ENCODE data around the gene WDR31.

WDR31 gene

DNA sequence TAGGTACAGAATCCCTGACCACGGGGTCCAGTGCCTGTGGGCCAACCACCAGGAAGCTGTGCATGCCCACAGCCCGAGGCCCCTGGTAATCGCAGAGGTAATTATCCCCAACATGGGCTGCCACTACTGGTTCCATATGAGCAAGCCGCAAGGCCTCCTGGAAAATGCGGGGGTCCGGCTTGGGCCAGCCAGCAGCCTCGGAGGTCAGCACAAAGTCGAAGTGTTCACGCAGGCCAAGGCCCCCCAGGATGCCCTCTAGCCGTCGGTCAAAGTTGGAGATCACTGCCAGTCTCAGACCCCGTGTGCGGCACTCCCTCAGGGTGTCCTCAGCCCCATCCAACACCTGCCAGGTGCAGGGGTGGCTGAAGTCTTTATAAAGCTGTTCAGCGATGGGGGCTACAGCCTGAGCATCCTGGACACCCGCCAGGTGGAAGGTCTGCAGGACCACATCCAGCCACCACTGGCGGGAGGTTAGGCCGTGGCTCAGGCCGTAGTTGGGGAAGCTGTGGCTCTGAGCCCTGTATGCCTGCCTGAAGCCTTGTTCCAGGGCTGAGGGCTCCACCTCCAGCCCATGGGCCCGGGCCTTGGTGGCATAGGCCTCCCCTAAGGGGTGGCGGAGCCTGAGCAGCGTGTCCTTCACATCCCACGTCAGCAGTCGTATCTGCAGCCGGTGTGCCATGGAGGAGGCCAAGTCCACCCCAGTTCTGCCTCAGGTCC is 33.8 kb upstream of the WDR31 start:
- Histone ChIP-seq H3K4me3 (ENCODE audit: control insufficient read depth in 1 of 7, extremely low read depth in 1 of 7, insufficient read depth in 4 of 7, low read depth in 2 of 7, low read length in 6 of 7) (no peak overlapping the region), H3K36me3 (ENCODE audit: control insufficient read depth in 4 of 4, insufficient read depth in 4 of 4, low read length in 3 of 4) (peaks cover 3 to 44% (median 32%) of the 10 kb centered on the region in 4 experiments), H3K27ac (ENCODE audit: insufficient read depth in 1 of 2, low read depth in 1 of 2, low read length in 2 of 2, poor library complexity in 1 of 2, severe bottlenecking in 2 of 2) (no peak overlapping the region), H3K9me3 (ENCODE audit: control extremely low read depth in 1 of 5, control insufficient read depth in 4 of 5, insufficient read depth in 2 of 5, low read depth in 1 of 5, low read length in 4 of 5) (no peaks in the 10 kb centered on the region), H3K4me1 (ENCODE audit: control extremely low read depth in 1 of 4, control insufficient read depth in 4 of 4, insufficient read depth in 4 of 4, low read length in 3 of 4) (peaks cover 0 to 16% (median 9%) of the 10 kb centered on the region in 4 experiments), H3K27me3 (replicated peaks in 2 of 5; ENCODE audit: control insufficient read depth in 4 of 5, insufficient read depth in 5 of 5, low read length in 4 of 5) (no peaks in the 10 kb centered on the region)
- ChIA-PET CTCF (interaction anchor here (0.9 to 3.7 kb wide), 4 partner anchors 15 to 32 kb away, joined by 3 to 15 read pairs (median 4); partner anchors contain the start of genes ALAD and BSPRY), POLR2A (no interaction called here)
- DNase-seq, result no peak
- WGBS (ENCODE audit: insufficient coverage), result 94% methylated on average over 24 of the region's 24 CpGs

DNA sequence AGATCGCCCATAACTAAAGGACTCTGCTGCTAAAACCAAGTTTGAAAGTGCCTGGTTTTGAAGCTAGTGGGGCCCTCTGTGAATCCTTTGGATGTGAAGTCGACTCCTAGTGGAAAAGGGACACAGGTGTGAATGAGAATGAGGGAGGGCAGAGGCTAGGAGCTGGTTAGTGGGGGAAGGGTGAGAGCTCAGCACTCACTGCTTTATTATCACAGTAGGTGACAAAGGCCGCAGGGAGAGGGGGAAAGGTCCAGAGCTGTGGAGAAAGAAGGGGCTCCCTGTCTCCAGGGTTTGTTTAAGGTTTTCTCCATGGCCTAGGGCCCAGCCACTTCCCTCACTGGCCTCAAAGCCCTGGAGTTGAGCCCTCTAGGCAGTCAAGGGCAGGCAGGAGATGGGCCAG is 33.2 kb upstream of the WDR31 start:
- no peak overlapping the region for H3K27ac ChIP-seq (ENCODE audit: insufficient read depth in 1 of 2, low read depth in 1 of 2, low read length in 2 of 2, poor library complexity in 1 of 2, severe bottlenecking in 2 of 2)
- no peak for DNase-seq
- CTCF ChIA-PET, result interaction anchor here (0.9 to 3.7 kb wide), 5 partner anchors 15 to 33 kb away, joined by 3 to 15 read pairs (median 4); partner anchors contain the start of genes ALAD and BSPRY
- 100% methylated on average over 2 of the region's 3 CpGs for WGBS (ENCODE audit: insufficient coverage)
- POLR2A ChIA-PET, result no interaction called here
- H3K27me3 ChIP-seq (replicated peaks in 2 of 5; ENCODE audit: control insufficient read depth in 4 of 5, insufficient read depth in 5 of 5, low read length in 4 of 5), result no peaks in the 10 kb centered on the region
- H3K9me3 ChIP-seq (ENCODE audit: control extremely low read depth in 1 of 5, control insufficient read depth in 4 of 5, insufficient read depth in 2 of 5, low read depth in 1 of 5, low read length in 4 of 5), result no peaks in the 10 kb centered on the region
- peaks cover 3 to 49% (median 34%) of the 10 kb centered on the region in 4 experiments for H3K36me3 ChIP-seq (ENCODE audit: control insufficient read depth in 4 of 4, insufficient read depth in 4 of 4, low read length in 3 of 4)
- peaks cover 0 to 13% (median 7%) of the 10 kb centered on the region in 4 experiments for H3K4me1 ChIP-seq (ENCODE audit: control extremely low read depth in 1 of 4, control insufficient read depth in 4 of 4, insufficient read depth in 4 of 4, low read length in 3 of 4)
- no peak overlapping the region for H3K4me3 ChIP-seq (ENCODE audit: control insufficient read depth in 1 of 7, extremely low read depth in 1 of 7, insufficient read depth in 4 of 7, low read depth in 2 of 7, low read length in 6 of 7)

DNA sequence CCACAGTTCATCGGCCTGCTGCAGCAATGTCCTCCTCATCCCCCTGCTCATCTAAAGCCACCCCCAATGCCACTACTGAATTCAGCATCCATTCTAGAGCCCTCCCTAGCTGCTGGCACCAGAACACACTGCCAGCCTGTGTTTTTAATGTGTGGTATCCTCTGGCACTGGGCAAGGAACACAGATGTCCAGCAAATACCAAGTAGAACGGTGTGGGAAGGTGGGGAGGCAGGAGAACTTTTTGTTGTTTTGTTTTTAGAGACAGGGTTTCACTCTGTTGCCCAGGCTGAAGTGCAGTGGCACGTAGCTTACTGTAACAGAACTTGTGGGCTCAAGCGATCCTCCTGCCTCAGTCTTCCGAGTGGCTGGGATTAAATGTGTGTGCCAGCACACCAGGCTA is 32.0 kb upstream of the WDR31 start:
- Histone ChIP-seq H3K27ac (ENCODE audit: insufficient read depth in 1 of 2, low read depth in 1 of 2, low read length in 2 of 2, poor library complexity in 1 of 2, severe bottlenecking in 2 of 2) (no peak overlapping the region), H3K4me3 (ENCODE audit: control insufficient read depth in 1 of 7, extremely low read depth in 1 of 7, insufficient read depth in 4 of 7, low read depth in 2 of 7, low read length in 6 of 7) (no peak overlapping the region), H3K36me3 (ENCODE audit: control insufficient read depth in 4 of 4, insufficient read depth in 4 of 4, low read length in 3 of 4) (peaks cover 4 to 54% (median 36%) of the 10 kb centered on the region in 4 experiments), H3K9me3 (ENCODE audit: control extremely low read depth in 1 of 5, control insufficient read depth in 4 of 5, insufficient read depth in 2 of 5, low read depth in 1 of 5, low read length in 4 of 5) (no peaks in the 10 kb centered on the region), H3K27me3 (replicated peaks in 2 of 5; ENCODE audit: control insufficient read depth in 4 of 5, insufficient read depth in 5 of 5, low read length in 4 of 5) (no peaks in the 10 kb centered on the region), H3K4me1 (ENCODE audit: control extremely low read depth in 1 of 4, control insufficient read depth in 4 of 4, insufficient read depth in 4 of 4, low read length in 3 of 4) (peaks cover 0 to 10% (median 5%) of the 10 kb centered on the region in 4 experiments)
- ChIA-PET POLR2A (no interaction called here), CTCF (interaction anchor here (1.3 to 3.7 kb wide), 3 partner anchors 11 to 22 kb away, joined by 3 to 15 read pairs (median 4); partner anchors contain the start of gene BSPRY)
- WGBS (ENCODE audit: insufficient coverage), result 100% methylated on average over 4 of the region's 5 CpGs
- no peak for DNase-seq

DNA sequence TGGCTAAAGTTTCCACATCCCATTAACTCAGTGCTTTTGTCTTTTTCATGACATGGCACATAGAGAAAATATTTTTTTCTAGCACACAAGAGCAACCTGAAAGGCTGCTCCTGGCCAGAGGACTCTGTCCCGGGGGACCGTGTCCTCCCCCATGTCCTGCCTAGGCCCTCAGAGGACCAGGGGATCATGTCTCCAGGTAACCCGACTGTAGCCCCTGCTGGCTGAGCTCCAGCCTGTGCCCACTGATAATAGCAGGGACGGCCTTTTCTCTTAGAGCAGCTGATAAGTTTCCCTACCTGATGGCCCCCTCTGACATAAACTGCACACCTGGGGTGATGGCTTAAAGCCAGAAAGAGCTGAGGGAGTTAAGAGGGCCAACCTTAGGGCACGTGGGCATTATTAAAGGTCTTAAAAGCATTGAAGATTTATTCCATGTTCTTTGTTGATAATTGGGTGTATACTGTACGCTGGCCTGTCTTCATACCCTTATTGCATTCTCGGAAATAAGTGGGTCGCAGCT is 30.8 kb upstream of the WDR31 start:
- Histone ChIP-seq H3K4me3 (ENCODE audit: control insufficient read depth in 1 of 7, extremely low read depth in 1 of 7, insufficient read depth in 4 of 7, low read depth in 2 of 7, low read length in 6 of 7) (no peak overlapping the region), H3K36me3 (ENCODE audit: control insufficient read depth in 4 of 4, insufficient read depth in 4 of 4, low read length in 3 of 4) (peaks cover 4 to 65% (median 40%) of the 10 kb centered on the region in 4 experiments), H3K9me3 (ENCODE audit: control extremely low read depth in 1 of 5, control insufficient read depth in 4 of 5, insufficient read depth in 2 of 5, low read depth in 1 of 5, low read length in 4 of 5) (no peaks in the 10 kb centered on the region), H3K27ac (ENCODE audit: insufficient read depth in 1 of 2, low read depth in 1 of 2, low read length in 2 of 2, poor library complexity in 1 of 2, severe bottlenecking in 2 of 2) (no peak overlapping the region), H3K27me3 (replicated peaks in 2 of 5; ENCODE audit: control insufficient read depth in 4 of 5, insufficient read depth in 5 of 5, low read length in 4 of 5) (no peaks in the 10 kb centered on the region), H3K4me1 (ENCODE audit: control extremely low read depth in 1 of 4, control insufficient read depth in 4 of 4, insufficient read depth in 4 of 4, low read length in 3 of 4) (peaks cover 0 to 6% (median 4%) of the 10 kb centered on the region in 4 experiments)
- POLR2A ChIA-PET, result no interaction called here
- WGBS (ENCODE audit: insufficient coverage), result 96% methylated on average over 8 of the region's 8 CpGs
- DNase-seq, result no peak
- CTCF ChIA-PET, result interaction anchor here (1.3 kb wide), 2 partner anchors 13 to 31 kb away, joined by 4 read pairs; partner anchors contain the start of gene WDR31

DNA sequence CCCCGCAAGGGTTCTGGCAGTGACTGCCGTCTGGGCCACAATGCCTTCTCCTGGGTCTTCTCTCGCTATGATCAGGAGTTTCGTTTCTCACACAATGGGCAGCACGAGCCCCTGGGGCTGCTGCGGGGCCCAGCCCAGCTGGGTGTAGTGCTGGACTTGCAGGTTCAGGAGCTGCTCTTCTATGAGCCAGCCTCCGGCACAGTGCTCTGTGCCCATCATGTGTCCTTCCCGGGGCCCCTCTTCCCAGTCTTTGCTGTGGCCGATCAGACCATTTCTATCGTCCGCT is 29.7 kb upstream of the WDR31 start:
- Histone ChIP-seq H3K4me1 (ENCODE audit: control extremely low read depth in 1 of 4, control insufficient read depth in 4 of 4, insufficient read depth in 4 of 4, low read length in 3 of 4) (peaks cover 0 to 2% (median 0%) of the 10 kb centered on the region in 4 experiments), H3K9me3 (ENCODE audit: control extremely low read depth in 1 of 5, control insufficient read depth in 4 of 5, insufficient read depth in 2 of 5, low read depth in 1 of 5, low read length in 4 of 5) (no peaks in the 10 kb centered on the region), H3K27me3 (replicated peaks in 2 of 5; ENCODE audit: control insufficient read depth in 4 of 5, insufficient read depth in 5 of 5, low read length in 4 of 5) (no peaks in the 10 kb centered on the region), H3K4me3 (ENCODE audit: control insufficient read depth in 1 of 7, extremely low read depth in 1 of 7, insufficient read depth in 4 of 7, low read depth in 2 of 7, low read length in 6 of 7) (no peak overlapping the region), H3K27ac (ENCODE audit: insufficient read depth in 1 of 2, low read depth in 1 of 2, low read length in 2 of 2, poor library complexity in 1 of 2, severe bottlenecking in 2 of 2) (no peak overlapping the region), H3K36me3 (ENCODE audit: control insufficient read depth in 4 of 4, insufficient read depth in 4 of 4, low read length in 3 of 4) (peaks cover 4 to 68% (median 42%) of the 10 kb centered on the region in 4 experiments)
- WGBS (ENCODE audit: insufficient coverage), result 94% methylated on average over 8 of the region's 11 CpGs
- POLR2A ChIA-PET, result no interaction called here
- no peak for DNase-seq
- CTCF ChIA-PET, result no interaction called here

DNA sequence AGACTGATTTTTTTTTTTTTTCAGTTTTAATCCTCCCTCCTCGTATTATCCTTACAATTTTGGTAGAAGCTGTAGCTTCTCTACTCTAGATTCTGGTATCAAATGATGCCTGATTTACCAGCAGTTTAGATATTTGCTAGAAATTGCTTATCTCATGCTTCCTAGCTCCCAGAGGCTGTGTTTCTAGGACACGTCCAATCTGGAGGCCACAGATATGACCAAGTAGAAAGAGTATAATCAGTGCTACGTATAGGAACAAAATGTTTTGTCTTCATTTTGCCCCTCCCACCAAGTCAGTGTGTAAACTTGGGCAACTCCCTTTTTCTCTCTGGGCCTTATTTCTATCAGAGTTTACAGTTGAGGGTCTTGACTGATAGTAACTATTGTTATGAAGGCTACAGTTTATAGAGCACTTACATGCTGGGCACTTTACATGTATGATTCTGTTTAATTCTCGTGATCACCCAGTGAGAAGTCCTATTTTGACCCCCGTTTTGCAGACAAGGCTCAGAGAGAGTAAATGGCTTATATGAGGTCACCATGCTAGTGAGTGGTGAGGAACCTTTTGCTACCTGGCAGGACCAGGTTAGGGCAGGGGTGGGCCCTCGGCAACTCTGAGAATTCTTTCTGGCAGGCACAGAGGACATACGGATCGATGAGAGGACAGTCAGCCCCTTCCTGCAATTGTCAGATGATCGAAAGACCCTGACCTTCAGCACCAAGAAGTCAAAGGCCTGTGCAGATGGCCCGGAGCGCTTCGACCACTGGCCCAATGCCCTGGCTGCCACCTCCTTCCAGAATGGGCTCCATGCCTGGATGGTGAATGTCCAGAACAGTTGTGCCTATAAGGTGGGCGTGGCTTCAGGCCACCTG is 29.1 kb upstream of the WDR31 start:
- Histone ChIP-seq H3K36me3 (ENCODE audit: control insufficient read depth in 4 of 4, insufficient read depth in 4 of 4, low read length in 3 of 4) (peaks cover 4 to 68% (median 38%) of the 10 kb centered on the region in 4 experiments), H3K27me3 (replicated peaks in 2 of 5; ENCODE audit: control insufficient read depth in 4 of 5, insufficient read depth in 5 of 5, low read length in 4 of 5) (no peaks in the 10 kb centered on the region), H3K4me1 (ENCODE audit: control extremely low read depth in 1 of 4, control insufficient read depth in 4 of 4, insufficient read depth in 4 of 4, low read length in 3 of 4) (peaks cover 0 to 2% (median 0%) of the 10 kb centered on the region in 4 experiments), H3K4me3 (ENCODE audit: control insufficient read depth in 1 of 7, extremely low read depth in 1 of 7, insufficient read depth in 4 of 7, low read depth in 2 of 7, low read length in 6 of 7) (no peak overlapping the region), H3K9me3 (ENCODE audit: control extremely low read depth in 1 of 5, control insufficient read depth in 4 of 5, insufficient read depth in 2 of 5, low read depth in 1 of 5, low read length in 4 of 5) (no peaks in the 10 kb centered on the region), H3K27ac (ENCODE audit: insufficient read depth in 1 of 2, low read depth in 1 of 2, low read length in 2 of 2, poor library complexity in 1 of 2, severe bottlenecking in 2 of 2) (peak overlapping the region in 1 of 2 experiments; percentile 36)
- WGBS (ENCODE audit: insufficient coverage), result 96% methylated on average over 10 of the region's 13 CpGs
- POLR2A ChIA-PET, result no interaction called here
- CTCF ChIA-PET, result interaction anchor here (0.6 to 0.8 kb wide), 2 partner anchors 93 to 147 kb away, joined by 3 to 5 read pairs; no protein-coding TSS in a partner anchor
- peak in 2 of 3 donors; percentile 46 to 75 for DNase-seq

All from common myeloid progenitor, CD34-positive (primary cell).